ENCODE data around the gene TTC9C.
"Not testable (repeated sequence)": the region's sequence is repeated elsewhere in the genome, so short reads cannot be mapped to it uniquely, and the experiment has no call there.

The TTC9C gene

GRCh38 chr11:62710001-62710345 lies 18.3 kb upstream of the TTC9C start:
- DNase-seq = peak; percentile 21

GRCh38 chr11:62712276-62712812 lies 15.9 kb upstream of the TTC9C start:
- no peak for DNase-seq

GRCh38 chr11:62712861-62713260 lies 15.4 kb upstream of the TTC9C start:
- DNase-seq = no peak

GRCh38 chr11:62713343-62713742 lies 14.9 kb upstream of the TTC9C start:
- no peak for DNase-seq

GRCh38 chr11:62715150-62716130 lies 12.8 kb upstream of the TTC9C start:
- no peak for DNase-seq

GRCh38 chr11:62716206-62716605 lies 12.1 kb upstream of the TTC9C start:
- no peak for DNase-seq

GRCh38 chr11:62716816-62717215 lies 11.5 kb upstream of the TTC9C start:
- no peak for DNase-seq

- DNase-seq = no peak
Measured at GRCh38 chr11:62719302-62719978, 8.8 kb upstream of the TTC9C start.

GRCh38 chr11:62721994-62722393 lies 6.3 kb upstream of the TTC9C start:
- no peak for DNase-seq

- DNase-seq = no peak
Measured at GRCh38 chr11:62724171-62724570, 4.1 kb upstream of the TTC9C start.

- DNase-seq = no peak
Measured at GRCh38 chr11:62725646-62726045, 2.6 kb upstream of the TTC9C start.

GRCh38 chr11:62726156-62726914 lies 2.0 kb upstream of the TTC9C start:
- DNase-seq = no peak

- DNase-seq = no peak
Measured at GRCh38 chr11:62726915-62727164, 1.4 kb upstream of the TTC9C start.

- peak; percentile 97 for DNase-seq
Measured at GRCh38 chr11:62727165-62727871, 968 bp upstream of the TTC9C start, which contains the start of gene HNRNPUL2. Gene HNRNPUL2, minus strand, starts transcription at chr11:62727457. Its CDS starts 301 bp downstream, at chr11:62727156.

- DNase-seq = peak; percentile 71
Measured at GRCh38 chr11:62727872-62728170, 465 bp upstream of the TTC9C start.

GRCh38 chr11:62730076-62730475 lies 1.8 kb downstream of the TTC9C start:
- DNase-seq = not testable (repeated sequence)

GRCh38 chr11:62732830-62733229 lies 4.5 kb downstream of the TTC9C start:
- DNase-seq = no peak

GRCh38 chr11:62737196-62737595 lies 8.9 kb downstream of the TTC9C start:
- DNase-seq = no peak

GRCh38 chr11:62747475-62748160 lies 19.3 kb downstream of the TTC9C start:
- no peak for DNase-seq

- DNase-seq = not testable (repeated sequence)
Measured at GRCh38 chr11:62749931-62750330, 21.6 kb downstream of the TTC9C start.

- no peak for DNase-seq
Measured at GRCh38 chr11:62752177-62752785, 24.0 kb downstream of the TTC9C start.

Measured in activated CD4-positive, alpha-beta T cell treated with anti-CD3 and anti-CD28 coated beads, Interleukin-2, amount 50 U/mL, for 1 hour (primary cell).